ENCODE measurements around the gene POPDC3. TPM values are rescaled to one million over a fixed set of nuclear protein-coding genes. Genes with fewer than 3 reads are reported as not detected.

The POPDC3 gene
- polyA plus RNA-seq, 3 donors from 2014 or later = not detected

- H3K4me3 Mint-ChIP-seq = no peak overlapping the region
- H3K4me1 Mint-ChIP-seq = no peaks in the 10 kb centered on the region
- H3K36me3 Mint-ChIP-seq = no peaks in the 10 kb centered on the region
- no peak overlapping the region for H3K27ac Mint-ChIP-seq
- DNase-seq = no peak
- peaks cover 0 to 3% (median 0%) of the 10 kb centered on the region in 3 donors for H3K27me3 Mint-ChIP-seq (ENCODE audit: low read depth in 3 of 3)
- peaks cover 0 to 5% (median 0%) of the 10 kb centered on the region in 6 donors for H3K9me3 Mint-ChIP-seq
Observed at GRCh38 chr6:105113422-105113821, 66.4 kb downstream of the POPDC3 start.

GRCh38 chr6:105112577-105112976 is 67.2 kb downstream of the POPDC3 start:
- Mint-ChIP-seq H3K4me1 (no peaks in the 10 kb centered on the region), H3K9me3 (peaks cover 0 to 7% (median 0%) of the 10 kb centered on the region in 6 donors), H3K27ac (no peak overlapping the region), H3K27me3 (ENCODE audit: low read depth in 3 of 3) (peaks cover 0 to 3% (median 0%) of the 10 kb centered on the region in 3 donors), H3K36me3 (no peaks in the 10 kb centered on the region), H3K4me3 (no peak overlapping the region)
- DNase-seq = no peak

DNA sequence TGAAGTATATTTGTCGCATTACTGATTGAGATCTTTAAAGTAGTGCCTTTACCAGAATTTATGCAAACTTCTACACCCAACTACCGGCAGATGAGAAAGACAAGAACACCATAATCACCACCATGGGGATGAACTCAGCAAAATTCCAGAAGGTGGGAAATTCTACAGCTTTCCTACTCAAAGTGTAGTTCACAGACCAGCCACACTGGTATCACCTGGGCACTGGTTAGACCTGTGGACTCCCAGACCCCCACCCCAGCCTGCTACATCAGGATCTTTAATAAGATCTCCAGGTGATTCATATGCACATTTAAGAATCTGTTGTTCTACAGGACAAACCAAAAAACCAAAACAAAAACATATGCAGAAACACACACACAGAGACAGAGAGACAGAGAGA is 67.9 kb downstream of the POPDC3 start:
- Mint-ChIP-seq H3K9me3 (peaks cover 0 to 7% (median 0%) of the 10 kb centered on the region in 6 donors), H3K27ac (no peak overlapping the region), H3K27me3 (ENCODE audit: low read depth in 3 of 3) (peaks cover 0 to 3% (median 0%) of the 10 kb centered on the region in 3 donors), H3K36me3 (no peaks in the 10 kb centered on the region), H3K4me1 (no peaks in the 10 kb centered on the region), H3K4me3 (no peak overlapping the region)
- DNase-seq = no peak

- Mint-ChIP-seq H3K36me3 (no peaks in the 10 kb centered on the region), H3K4me3 (no peak overlapping the region), H3K4me1 (no peaks in the 10 kb centered on the region), H3K27ac (no peak overlapping the region), H3K9me3 (peaks cover 0 to 6% (median 0%) of the 10 kb centered on the region in 6 donors), H3K27me3 (ENCODE audit: low read depth in 3 of 3) (peaks cover 0 to 3% (median 0%) of the 10 kb centered on the region in 3 donors)
- DNase-seq = no peak
Observed at GRCh38 chr6:105111105-105111504, 68.7 kb downstream of the POPDC3 start.

GRCh38 chr6:105109955-105110895 is 69.6 kb downstream of the POPDC3 start:
- Mint-ChIP-seq H3K9me3 (peaks cover 0 to 6% (median 0%) of the 10 kb centered on the region in 6 donors), H3K4me3 (no peak overlapping the region), H3K4me1 (no peaks in the 10 kb centered on the region), H3K36me3 (no peaks in the 10 kb centered on the region), H3K27ac (no peak overlapping the region), H3K27me3 (ENCODE audit: low read depth in 3 of 3) (peaks cover 0 to 4% (median 3%) of the 10 kb centered on the region in 3 donors)
- DNase-seq = no peak

DNA sequence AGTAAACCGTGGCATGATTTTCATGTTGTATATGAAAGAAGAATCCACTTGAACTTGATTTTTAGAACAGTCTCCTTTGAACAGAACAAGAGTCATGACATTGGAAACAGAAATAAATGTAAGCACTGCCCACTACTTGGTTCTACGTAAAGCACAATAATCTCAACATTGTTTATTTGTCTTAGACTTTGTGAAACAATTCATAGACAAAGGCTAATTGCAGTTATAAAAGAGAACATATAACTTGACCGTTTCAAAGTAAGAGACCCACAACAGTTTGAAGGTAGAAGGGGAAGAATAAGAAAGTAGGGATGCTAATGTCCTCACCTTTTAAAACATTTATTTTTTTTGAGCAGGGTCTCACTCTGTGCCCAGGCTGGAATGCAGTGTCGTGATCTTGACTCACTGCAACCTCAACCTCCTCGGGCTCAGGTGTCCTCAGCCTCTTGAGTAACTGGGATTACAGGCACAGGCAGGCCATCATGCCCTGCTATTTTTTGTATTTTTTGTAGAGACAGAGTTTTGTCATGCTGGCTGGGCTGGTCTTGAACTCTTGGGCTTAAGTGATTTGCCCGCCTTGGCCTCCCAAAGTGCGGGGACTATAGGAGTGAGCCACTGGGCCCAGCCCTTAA is 71.1 kb downstream of the POPDC3 start:
- H3K9me3 Mint-ChIP-seq = peaks cover 0 to 6% (median 0%) of the 10 kb centered on the region in 6 donors
- H3K27me3 Mint-ChIP-seq (ENCODE audit: low read depth in 3 of 3) = peaks cover 0 to 6% (median 3%) of the 10 kb centered on the region in 3 donors

More for the DNA sequence above, 71.1 kb downstream of the POPDC3 start:
- Mint-ChIP-seq H3K27ac (no peak overlapping the region), H3K4me1 (no peaks in the 10 kb centered on the region), H3K4me3 (no peak overlapping the region), H3K36me3 (no peaks in the 10 kb centered on the region)
- no peak for DNase-seq

Other genes starting within 250 kb of the POPDC3 start
- gene LIN28B, start 222.9 kb downstream of the POPDC3 start, polyA plus RNA-seq = not detected
- gene PREP, start 223.1 kb upstream of the POPDC3 start, polyA plus RNA-seq = 10 to 100 TPM; 28.1 to 58.3 (median 52.1) TPM